Type B pancreatic cell (in vitro differentiated cells): ENCODE measurements around the gene GGT5. TPM values are rescaled to one million over a fixed set of nuclear protein-coding genes. Genes with fewer than 3 reads are reported as not detected.

ENCODE experiments used
- DNase-seq: peaks from one replicate; pipeline ENCODE4 v3.0.0; 2021; ENCODE audit warnings: mixed read lengths; ENCODE audit not compliant: unreplicated experiment; ENCODE audit errors: extremely low spot score
- H3K27ac Mint-ChIP-seq: 2 replicates; pipeline ENCODE4 v1.8.0; 2021; ENCODE audit warnings: mild to moderate bottlenecking, mixed read lengths
- H3K27me3 Mint-ChIP-seq: 2 replicates; pipeline ENCODE4 v1.8.0; 2021; ENCODE audit warnings: mixed read lengths
- H3K36me3 Mint-ChIP-seq: 2 replicates; pipeline ENCODE4 v1.8.0; 2021; ENCODE audit warnings: mixed read lengths
- H3K4me1 Mint-ChIP-seq: one replicate; pipeline ENCODE4 v1.8.0; 2021; ENCODE audit warnings: mixed read lengths; ENCODE audit not compliant: unreplicated experiment
- H3K4me3 Mint-ChIP-seq: 2 replicates; pipeline ENCODE4 v1.8.0; 2021; ENCODE audit warnings: mild to moderate bottlenecking, mixed read lengths
- H3K9me3 Mint-ChIP-seq: 2 replicates; pipeline ENCODE4 v1.8.0; 2021; ENCODE audit warnings: mixed read lengths
- total RNA-seq: library from RNA; stranded (reverse); gene quantifications from 2 replicates; pipeline ENCODE4 v1.2.1, GENCODE V29; 2021; ENCODE audit warnings: low replicate concordance
- TF ChIP-seq, protein P1 (sequence below): fragments of 200-600 bp; sonication (generic); conservative IDR thresholded peaks from 2 replicates; pipeline ENCODE4 v1.5.0; 2021; ENCODE audit warnings: antibody characterized with exemption, mild to moderate bottlenecking

GGT5 gene
- total RNA-seq, 1 donor from 2014 or later: 0.80 TPM

- no peak for DNase-seq
- Mint-ChIP-seq H3K27ac (no peak overlapping the region), H3K4me1 (no peaks in the 10 kb centered on the region), H3K36me3 (no peaks in the 10 kb centered on the region), H3K27me3 (no peaks in the 10 kb centered on the region), H3K9me3 (no peaks in the 10 kb centered on the region), H3K4me3 (no peak overlapping the region)
- TF ChIP-seq, protein P1, sequence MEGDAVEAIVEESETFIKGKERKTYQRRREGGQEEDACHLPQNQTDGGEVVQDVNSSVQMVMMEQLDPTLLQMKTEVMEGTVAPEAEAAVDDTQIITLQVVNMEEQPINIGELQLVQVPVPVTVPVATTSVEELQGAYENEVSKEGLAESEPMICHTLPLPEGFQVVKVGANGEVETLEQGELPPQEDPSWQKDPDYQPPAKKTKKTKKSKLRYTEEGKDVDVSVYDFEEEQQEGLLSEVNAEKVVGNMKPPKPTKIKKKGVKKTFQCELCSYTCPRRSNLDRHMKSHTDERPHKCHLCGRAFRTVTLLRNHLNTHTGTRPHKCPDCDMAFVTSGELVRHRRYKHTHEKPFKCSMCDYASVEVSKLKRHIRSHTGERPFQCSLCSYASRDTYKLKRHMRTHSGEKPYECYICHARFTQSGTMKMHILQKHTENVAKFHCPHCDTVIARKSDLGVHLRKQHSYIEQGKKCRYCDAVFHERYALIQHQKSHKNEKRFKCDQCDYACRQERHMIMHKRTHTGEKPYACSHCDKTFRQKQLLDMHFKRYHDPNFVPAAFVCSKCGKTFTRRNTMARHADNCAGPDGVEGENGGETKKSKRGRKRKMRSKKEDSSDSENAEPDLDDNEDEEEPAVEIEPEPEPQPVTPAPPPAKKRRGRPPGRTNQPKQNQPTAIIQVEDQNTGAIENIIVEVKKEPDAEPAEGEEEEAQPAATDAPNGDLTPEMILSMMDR: peak; percentile 85
These were observed 69.6 kb downstream of the GGT5 start for GRCh38 chr22:24175160-24175808.

- Mint-ChIP-seq H3K9me3 (no peaks in the 10 kb centered on the region), H3K27me3 (no peaks in the 10 kb centered on the region), H3K4me3 (no peak overlapping the region), H3K27ac (no peak overlapping the region), H3K4me1 (no peaks in the 10 kb centered on the region), H3K36me3 (peaks cover 4% of the 10 kb centered on the region)
- TF ChIP-seq, protein P1: no peak
- DNase-seq: no peak
These were observed 73.1 kb downstream of the GGT5 start for GRCh38 chr22:24171822-24172221.

GRCh38 chr22:24170632-24171031 lies 74.2 kb downstream of the GGT5 start:
- Mint-ChIP-seq H3K27me3 (no peaks in the 10 kb centered on the region), H3K4me3 (no peak overlapping the region), H3K27ac (no peak overlapping the region), H3K36me3 (peaks cover 4% of the 10 kb centered on the region), H3K9me3 (no peaks in the 10 kb centered on the region), H3K4me1 (no peaks in the 10 kb centered on the region)
- DNase-seq: no peak
- TF ChIP-seq, protein P1: no peak

DNA sequence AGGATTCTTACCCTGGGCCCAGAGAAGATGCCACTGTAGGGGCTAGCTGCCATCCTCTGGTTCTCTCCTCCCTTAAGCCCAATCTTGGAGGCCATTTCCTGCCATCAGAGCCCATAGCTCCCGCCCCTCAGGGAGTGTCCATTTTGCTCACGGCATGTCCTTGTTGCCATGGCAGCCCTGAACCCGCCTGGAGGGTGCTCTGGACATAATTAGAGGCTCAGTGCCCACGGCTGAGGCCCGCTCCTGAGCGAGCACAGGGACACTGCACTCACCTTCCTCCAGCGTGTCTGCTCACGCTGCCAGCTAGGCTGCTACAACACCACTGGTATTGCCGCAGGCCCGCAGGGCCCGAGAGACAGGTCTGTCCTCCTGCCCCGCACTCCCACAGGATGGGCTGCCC lies 74.7 kb downstream of the GGT5 start:
- peaks cover 4% of the 10 kb centered on the region for H3K36me3 Mint-ChIP-seq
- TF ChIP-seq, protein P1: no peak
- no peak overlapping the region for H3K27ac Mint-ChIP-seq
- H3K4me3 Mint-ChIP-seq: no peak overlapping the region
- no peaks in the 10 kb centered on the region for H3K27me3 Mint-ChIP-seq
- DNase-seq: no peak
- H3K9me3 Mint-ChIP-seq: no peaks in the 10 kb centered on the region
- H3K4me1 Mint-ChIP-seq: no peaks in the 10 kb centered on the region

Other genes starting within 250 kb of the GGT5 start
- gene GSTT4, start 239.6 kb downstream of the GGT5 start, total RNA-seq: not detected in 2 replicates
- 57.1 and 73.9 TPM in 2 replicates for gene CABIN1, start 233.8 kb downstream of the GGT5 start, total RNA-seq
- 3.7 and 5.6 TPM in 2 replicates for gene SUSD2, start 63.6 kb downstream of the GGT5 start, total RNA-seq
- gene SPECC1L, start 25.7 kb upstream of the GGT5 start, total RNA-seq: 68.7 and 89.0 TPM in 2 replicates
- gene ADORA2A, start 182.5 kb upstream of the GGT5 start, total RNA-seq: 7.2 and 19.2 TPM in 2 replicates